ENCODE results near the gene EYA3.

EYA3 gene

DNA sequence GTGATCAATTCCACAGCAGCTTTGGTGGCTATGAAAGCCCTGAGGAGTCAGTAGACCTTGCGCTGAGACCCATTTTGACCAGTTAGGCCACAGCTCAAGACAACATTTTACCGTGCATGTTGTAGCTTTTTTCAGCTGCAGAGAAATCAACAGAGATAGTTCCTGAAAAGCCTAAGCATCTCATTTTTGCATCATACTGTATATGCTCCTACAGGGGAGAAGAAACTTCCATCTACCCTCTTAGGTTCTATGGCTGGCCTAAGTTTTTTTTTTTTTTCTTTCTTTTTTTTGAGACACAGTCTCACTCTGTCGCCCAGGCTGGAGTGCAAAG lies 24.8 kb upstream of the EYA3 start:
- TF ChIP-seq, protein P1, sequence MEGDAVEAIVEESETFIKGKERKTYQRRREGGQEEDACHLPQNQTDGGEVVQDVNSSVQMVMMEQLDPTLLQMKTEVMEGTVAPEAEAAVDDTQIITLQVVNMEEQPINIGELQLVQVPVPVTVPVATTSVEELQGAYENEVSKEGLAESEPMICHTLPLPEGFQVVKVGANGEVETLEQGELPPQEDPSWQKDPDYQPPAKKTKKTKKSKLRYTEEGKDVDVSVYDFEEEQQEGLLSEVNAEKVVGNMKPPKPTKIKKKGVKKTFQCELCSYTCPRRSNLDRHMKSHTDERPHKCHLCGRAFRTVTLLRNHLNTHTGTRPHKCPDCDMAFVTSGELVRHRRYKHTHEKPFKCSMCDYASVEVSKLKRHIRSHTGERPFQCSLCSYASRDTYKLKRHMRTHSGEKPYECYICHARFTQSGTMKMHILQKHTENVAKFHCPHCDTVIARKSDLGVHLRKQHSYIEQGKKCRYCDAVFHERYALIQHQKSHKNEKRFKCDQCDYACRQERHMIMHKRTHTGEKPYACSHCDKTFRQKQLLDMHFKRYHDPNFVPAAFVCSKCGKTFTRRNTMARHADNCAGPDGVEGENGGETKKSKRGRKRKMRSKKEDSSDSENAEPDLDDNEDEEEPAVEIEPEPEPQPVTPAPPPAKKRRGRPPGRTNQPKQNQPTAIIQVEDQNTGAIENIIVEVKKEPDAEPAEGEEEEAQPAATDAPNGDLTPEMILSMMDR (conservative IDR thresholded peaks at IDR 0.05; ENCODE audit: low read depth) = no peak
- CTCF ChIA-PET = interaction anchor here (0.6 kb wide), 1 partner anchor 212 kb away, joined by 3 read pairs; no protein-coding TSS in a partner anchor
- no peak for DNase-seq (ENCODE audit: low spot score)
- H3K27ac ChIP-seq = no peak overlapping the region
- POLR2A ChIA-PET (ENCODE audit: low non-redundant PET) = no interaction called here

GRCh38 chr1:28112388-28113241 lies 24.2 kb upstream of the EYA3 start:
- DNase-seq (ENCODE audit: low spot score) = no peak
- POLR2A ChIA-PET (ENCODE audit: low non-redundant PET) = no interaction called here

DNA sequence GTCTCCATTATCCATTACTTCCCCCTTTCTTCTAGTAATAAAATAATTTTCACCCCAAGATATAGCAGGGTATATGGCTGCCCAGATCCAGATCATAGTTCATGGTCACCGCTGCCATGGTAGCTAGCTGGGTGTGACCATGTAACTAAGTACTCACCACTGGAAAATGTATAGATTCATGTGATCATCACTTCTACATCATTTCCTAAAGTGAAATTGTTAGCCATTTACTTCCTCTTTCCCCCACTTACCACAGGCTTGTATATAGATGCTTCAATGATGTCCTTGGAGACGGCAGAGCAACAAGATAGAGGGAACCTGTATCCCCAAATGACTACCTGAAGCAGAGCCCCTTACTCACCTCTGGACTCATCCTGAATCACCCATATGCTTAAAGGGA lies 22.7 kb upstream of the EYA3 start:
- POLR2A ChIA-PET (ENCODE audit: low non-redundant PET) = no interaction called here
- CTCF ChIA-PET = no interaction called here
- DNase-seq (ENCODE audit: low spot score) = no peak
- TF ChIP-seq, protein P1 (conservative IDR thresholded peaks at IDR 0.05; ENCODE audit: low read depth) = no peak
- H3K27ac ChIP-seq = no peak overlapping the region

More at GRCh38 chr1:28112388-28113241, 24.2 kb upstream of the EYA3 start:
- TF ChIP-seq, protein P1 (conservative IDR thresholded peaks at IDR 0.05; ENCODE audit: low read depth) = no peak
- CTCF ChIA-PET = interaction anchor here (0.6 kb wide), 2 partner anchors 50 to 211 kb away, joined by 3 read pairs; no protein-coding TSS in a partner anchor
- H3K27ac ChIP-seq = no peak overlapping the region

- CTCF ChIA-PET = no interaction called here
- TF ChIP-seq, protein P1 (conservative IDR thresholded peaks at IDR 0.05; ENCODE audit: low read depth) = no peak
- H3K27ac ChIP-seq = no peak overlapping the region
- POLR2A ChIA-PET (ENCODE audit: low non-redundant PET) = no interaction called here
- DNase-seq (ENCODE audit: low spot score) = peak; percentile 20
Observed at GRCh38 chr1:28110555-28110954, 22.1 kb upstream of the EYA3 start.

DNA sequence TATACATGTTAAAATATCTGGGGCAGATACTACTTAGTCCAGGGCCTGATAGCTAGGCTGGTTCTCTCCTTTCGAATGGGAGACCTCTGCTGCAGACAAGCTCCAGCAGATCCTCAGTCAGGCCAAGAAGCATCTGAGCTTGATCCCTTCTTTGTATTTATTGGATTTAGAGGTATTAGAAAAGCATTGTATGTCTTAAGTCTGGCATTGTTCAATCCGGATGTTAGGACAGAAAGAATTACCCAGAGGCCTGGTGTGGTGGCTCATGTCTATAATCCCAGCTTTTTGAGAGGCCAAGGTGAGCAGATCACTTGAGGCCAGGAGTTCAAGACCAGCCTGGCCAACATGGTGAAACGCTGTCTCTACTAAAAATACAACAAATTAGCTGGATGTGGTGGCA lies 21.2 kb upstream of the EYA3 start:
- ChIA-PET POLR2A (ENCODE audit: low non-redundant PET) (no interaction called here), CTCF (interaction anchor here (0.6 to 1.0 kb wide), 2 partner anchors 10 to 13 kb away, joined by 3 to 7 read pairs; no protein-coding TSS in a partner anchor)
- TF ChIP-seq, protein P1 (conservative IDR thresholded peaks at IDR 0.05; ENCODE audit: low read depth) = no peak
- H3K27ac ChIP-seq = no peak overlapping the region
- DNase-seq (ENCODE audit: low spot score) = no peak

DNA sequence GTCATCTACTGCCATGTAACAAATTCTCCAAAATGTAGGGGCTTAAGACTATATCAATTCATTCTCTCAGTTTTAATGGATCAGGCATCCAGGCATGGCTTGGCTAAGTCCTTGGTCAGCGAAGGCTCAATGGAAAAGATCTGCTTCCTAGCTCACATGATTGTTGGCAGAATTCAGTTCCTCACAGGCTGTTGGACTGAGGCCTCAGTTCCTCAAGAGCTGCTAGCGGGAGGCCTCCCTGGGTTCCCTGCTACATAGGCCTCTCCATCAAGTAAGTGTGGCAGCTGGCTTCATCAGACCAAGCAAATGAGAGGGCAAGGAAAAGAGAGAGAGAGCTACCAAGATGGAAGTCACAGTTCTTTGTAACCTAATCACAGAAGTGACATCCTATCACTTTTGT lies 19.6 kb upstream of the EYA3 start:
- POLR2A ChIA-PET (ENCODE audit: low non-redundant PET) = no interaction called here
- CTCF ChIA-PET = interaction anchor here (0.6 kb wide), 1 partner anchor 12 kb away, joined by 3 read pairs; no protein-coding TSS in a partner anchor
- no peak overlapping the region for H3K27ac ChIP-seq
- DNase-seq (ENCODE audit: low spot score) = no peak
- TF ChIP-seq, protein P1 (conservative IDR thresholded peaks at IDR 0.05; ENCODE audit: low read depth) = no peak
